Measurements from ENCODE around the gene CDCP1.

CDCP1 gene

GRCh38 chr3:45134758-45135521, 11.2 kb downstream of the CDCP1 start:
- no peak for DNase-seq

DNA sequence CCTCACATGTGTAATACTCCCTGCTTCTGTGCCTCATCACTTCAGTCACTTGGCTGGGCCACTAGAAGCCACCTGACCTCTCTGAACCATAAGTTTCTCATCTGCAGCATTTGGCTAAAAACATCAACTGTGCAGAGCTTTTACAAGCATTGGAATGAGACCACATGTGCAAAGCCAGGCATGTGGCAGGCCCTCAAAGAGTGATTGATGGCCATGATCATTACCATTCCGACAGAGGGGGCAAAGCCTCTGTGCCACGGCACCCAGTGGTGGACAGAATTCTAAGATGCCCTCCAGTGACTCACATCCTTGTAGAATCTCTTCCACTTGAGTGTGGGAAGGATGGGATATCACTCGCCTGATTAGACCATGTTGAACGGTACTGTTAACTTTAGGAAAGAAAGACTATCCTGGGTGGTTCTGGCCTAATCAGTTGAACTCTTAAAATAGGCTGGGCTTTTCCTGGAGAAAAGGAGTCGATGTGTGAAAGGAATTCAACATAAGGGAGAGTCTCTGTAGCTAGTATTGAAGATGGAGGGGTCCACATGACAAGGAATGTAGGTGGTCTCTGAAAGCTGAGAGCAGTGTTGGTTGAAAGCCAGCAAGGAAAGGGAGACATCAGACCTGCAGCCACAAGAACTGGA, 13.5 kb downstream of the CDCP1 start:
- no peak for DNase-seq

GRCh38 chr3:45131201-45131600, 15.0 kb downstream of the CDCP1 start:
- DNase-seq: no peak

- no peak for DNase-seq
These were observed 15.7 kb downstream of the CDCP1 start for GRCh38 chr3:45130476-45130875.

DNA sequence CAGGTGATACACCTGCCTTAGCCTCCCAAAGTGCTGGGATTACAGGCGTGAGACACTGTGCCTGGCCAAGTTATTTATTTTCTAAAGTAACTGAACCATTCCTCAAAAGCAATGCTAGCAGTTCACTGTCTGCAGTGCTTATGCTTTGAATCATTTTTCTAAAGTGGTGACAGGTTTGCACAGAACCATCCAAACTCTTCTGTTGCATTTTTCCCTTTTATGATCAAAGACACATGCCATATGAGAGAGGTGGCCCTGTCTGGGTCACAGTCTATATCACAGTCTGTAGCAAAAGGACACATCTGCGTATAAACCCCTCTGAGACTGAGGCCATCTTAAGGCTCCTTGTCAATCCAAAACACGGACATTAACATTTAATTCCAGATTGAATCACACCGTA, 17.2 kb downstream of the CDCP1 start:
- no peak for DNase-seq

- no peak for DNase-seq
These were observed 18.9 kb downstream of the CDCP1 start for GRCh38 chr3:45127130-45127822.

DNA sequence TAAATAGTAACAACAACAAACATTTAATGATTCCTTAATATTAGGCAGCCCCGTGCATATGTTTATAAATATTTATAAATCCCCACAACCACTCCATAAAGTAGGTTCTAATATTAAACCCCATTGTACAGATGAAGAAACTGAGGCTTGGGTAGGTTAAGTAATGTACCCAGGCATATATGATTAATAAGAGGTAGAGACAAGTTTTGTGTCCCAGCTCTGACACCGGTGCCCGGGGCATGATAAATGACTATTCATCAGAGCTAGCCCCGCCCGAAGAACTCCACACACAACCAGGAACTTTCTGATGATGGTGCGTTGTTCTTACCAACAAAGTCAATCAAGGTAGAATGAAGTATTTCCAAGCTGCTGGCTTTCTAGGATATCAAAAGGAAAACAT, 19.4 kb downstream of the CDCP1 start:
- no peak for DNase-seq

DNA sequence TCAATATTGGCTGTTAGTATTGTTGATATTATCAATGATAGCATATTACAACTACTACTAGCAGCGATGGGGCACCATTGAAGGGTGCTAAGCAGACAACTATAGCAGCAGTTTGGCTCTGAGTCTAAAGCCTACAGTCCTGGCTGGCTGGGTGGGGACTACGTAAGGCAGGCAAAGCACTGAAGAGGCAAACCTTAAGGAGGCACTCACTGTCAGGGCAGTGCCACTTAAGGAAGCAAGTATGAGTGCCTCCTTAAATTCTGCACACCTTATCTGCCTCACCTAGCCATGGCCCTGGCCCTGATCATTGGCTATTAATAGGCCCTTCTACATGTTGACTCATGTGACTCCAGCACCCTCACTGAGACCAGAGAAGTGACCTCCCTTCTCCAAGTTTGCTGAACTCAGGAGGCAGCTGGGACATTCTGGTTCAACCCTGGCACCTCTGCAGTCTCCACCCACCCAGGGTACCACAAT, 20.6 kb downstream of the CDCP1 start:
- DNase-seq: no peak

DNA sequence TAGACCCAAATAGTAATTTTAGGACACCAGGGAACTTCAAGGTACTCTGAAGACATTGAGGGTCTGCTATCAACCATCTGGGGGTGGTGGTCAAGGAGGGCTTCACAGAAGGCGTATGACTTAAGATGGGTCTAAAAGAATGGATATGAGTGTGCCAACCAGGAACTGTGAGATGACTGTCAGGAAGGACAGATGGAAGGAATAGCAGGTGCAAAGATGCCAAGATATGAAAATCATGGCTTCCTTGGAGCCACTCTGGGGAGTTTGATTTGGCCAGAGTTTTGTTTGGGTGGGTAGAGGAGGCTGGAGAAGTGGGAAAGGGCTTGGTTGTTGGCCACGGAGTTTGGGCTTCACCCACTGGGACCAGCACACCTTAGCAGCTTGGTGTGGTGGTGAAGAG, 21.2 kb downstream of the CDCP1 start:
- no peak for DNase-seq

DNA sequence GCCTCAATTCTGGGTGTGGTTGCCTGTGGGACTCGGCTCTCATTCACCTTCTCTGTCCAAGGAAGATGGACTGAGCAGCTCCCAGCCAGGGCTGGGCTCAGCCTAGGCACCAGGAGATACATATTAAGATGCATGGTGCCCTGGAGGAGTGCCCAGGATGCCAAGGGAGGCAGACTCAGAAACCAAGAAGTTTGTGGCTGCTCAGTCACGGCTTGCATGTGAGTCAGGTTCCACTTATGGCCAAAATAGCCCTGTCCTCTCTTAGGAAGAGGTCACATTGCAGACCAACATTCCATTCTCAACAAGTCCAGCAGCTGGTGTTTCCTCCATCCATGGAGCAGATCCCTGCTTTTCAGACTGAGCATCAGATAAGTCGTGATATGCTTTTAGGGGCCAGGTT, 21.8 kb downstream of the CDCP1 start:
- DNase-seq: no peak

DNA sequence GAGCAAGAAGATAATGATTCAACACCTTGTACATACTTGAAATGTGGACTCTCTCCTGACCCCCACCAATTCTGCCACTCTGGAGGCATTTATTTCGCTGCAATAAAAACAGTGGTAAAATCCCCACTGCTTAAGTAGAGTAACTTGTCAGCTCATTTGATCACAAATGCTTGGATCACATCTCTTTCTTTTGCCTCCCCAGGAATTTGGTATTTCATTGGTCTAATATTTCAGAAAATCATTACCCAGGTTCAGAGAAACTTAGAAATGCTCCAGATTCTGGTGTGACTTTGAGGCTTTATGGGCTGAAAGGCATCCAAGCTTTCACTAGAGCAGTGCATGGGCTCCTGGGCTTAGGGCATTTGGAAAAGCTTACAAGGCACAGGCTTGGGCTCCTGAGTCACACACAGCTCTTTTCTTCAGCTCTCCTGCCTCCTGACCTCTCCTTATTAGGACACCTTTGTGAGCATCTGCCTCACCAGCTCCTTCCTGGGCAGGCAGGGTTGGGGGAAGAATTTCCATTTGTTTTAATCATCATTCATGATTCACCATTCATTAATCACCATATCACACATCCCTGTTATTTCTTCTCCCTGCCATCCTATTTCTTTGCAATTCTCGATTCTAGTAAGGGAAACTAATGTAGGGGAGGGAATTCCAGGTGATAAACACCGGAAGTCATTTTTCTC, 22.5 kb downstream of the CDCP1 start:
- no peak for DNase-seq

GRCh38 chr3:45123030-45123429, 23.1 kb downstream of the CDCP1 start:
- no peak for DNase-seq

DNA sequence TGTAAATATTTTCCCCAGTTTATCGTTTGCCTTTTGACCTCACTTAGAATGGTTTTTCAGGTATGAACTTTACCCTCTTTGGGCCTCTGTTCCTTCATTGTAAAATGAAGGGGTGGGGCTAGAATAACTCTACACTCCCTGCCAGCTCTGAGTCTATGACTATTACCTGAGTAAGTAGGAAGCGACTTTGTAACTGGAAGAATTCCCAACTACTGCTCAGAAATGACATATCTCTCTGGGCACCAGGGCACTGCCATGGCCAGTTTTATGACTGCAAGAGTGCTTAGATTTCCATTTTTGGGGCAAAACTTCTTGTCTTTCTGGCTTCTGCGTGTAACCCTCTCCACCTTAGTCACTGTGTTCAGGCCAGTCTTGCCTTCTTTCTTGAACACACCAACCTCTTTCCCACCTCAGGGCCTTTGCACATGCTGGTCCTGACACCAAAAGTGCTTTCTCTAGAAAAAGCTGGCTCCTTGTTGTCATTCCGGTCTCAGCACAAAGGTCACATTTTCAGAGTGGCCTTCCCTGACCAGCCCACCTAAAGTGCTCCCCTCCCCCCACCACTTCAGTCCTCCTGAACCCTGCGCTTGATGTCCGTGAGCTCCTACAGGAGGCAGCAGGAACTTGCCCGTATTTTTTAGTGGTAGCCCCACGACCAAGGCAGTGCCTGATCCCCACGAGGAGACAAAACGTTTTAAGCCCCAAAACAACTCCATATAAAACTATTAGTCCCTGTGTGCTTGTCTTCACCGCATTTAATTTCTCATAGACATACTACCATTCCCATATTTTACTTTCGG, 25.6 kb downstream of the CDCP1 start:
- no peak for DNase-seq

GRCh38 chr3:45119824-45120358, 26.3 kb downstream of the CDCP1 start:
- no peak for DNase-seq

- no peak for DNase-seq
These were observed 26.8 kb downstream of the CDCP1 start for GRCh38 chr3:45119376-45119775.

DNA sequence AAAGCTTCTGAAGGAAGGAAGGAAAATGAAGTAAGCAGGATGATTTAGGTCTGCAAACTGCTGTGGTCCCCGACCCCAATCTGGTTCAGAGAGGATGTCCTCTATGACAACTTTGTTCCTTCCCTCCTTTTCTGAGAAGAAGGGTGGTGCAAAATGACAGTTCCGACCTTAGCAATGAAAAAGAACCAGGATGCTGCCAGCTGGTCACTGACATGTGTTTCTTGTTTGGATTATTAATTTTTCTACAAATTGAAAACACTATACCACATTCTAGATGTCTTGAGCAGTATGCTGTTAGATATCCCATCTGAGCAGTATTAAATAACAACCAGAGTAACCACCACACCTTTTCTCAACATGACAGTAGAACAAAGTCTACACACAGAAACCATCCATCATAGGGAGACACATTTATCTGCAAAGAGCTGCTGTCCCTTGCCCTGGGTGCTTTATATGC, 27.5 kb downstream of the CDCP1 start:
- DNase-seq: no peak

DNA sequence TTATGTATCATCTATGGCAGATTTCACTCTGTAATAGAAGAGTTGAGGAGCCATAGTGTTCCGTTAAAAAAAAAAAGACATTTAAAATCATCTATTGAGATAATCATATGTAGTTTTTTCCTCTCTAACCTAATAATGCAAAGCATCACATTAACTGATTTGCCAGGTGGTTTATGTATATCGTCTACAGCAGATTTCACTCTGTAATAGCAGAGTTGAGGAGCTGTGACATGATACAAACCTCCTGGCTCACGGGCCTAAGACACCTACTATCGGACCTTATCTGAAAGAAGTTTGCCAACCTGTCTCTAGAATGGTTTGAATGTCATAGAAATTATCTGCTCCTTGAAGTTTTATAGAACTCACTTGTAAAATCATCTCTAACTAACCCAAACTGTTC, 29.8 kb downstream of the CDCP1 start:
- DNase-seq: no peak

GRCh38 chr3:45113625-45114050, 32.5 kb downstream of the CDCP1 start:
- DNase-seq: no peak

DNA sequence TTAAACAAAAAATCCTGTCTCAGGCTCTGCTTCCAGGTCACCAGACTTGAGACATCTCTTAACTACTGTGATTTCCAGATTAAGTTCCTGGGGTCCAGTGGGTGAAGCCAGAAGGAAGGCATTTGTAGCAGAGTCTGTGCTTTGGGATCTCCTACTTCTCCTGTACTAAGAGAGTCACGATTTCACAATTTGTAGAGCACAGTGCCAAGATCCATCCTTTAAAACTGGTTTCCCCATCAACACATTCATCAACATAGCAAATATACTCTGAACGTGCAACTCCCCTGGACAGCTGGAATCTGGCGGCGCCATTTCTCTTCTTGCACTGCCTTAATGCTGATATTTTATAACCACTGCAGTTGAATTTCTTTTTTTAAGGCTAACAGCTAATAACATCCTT, 33.2 kb downstream of the CDCP1 start:
- DNase-seq: no peak

DNA sequence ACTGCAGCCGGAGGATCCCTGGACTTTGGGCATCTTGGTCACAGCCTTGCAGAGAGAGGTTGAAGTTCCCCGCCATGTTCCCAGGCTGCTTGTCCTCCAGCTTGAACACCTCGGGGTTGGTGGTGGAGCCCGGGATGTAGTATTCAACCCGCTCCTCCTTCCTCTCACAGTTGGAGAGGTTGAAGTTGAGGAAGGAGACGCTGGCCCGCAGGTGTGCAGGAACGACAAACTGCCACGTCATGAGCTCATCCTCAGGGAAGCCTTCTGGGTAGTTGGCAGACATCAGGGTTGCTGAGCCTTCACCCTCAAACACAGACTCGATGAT, 35.7 kb downstream of the CDCP1 start:
- no peak for DNase-seq

GRCh38 chr3:45109771-45110508, 36.2 kb downstream of the CDCP1 start:
- DNase-seq: no peak

DNA sequence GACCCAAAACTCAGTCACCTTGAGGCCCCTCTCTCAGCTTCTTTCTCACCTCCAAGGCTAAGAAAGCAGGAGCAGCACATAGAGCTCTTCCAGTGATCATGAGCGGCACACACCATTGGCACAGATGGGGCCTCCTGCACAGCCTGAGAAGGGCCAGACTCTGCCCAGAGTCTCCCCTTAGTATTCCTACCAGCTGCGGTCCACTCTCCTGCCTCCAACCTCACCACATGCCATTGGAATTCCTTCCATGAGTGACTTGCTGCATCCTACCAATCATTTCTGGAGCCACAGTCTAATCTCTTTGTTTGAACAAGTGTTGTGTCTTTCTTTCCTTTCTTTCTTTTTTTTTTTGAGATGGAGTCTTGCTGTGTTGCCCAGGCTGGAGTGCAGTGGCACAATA, 39.3 kb downstream of the CDCP1 start:
- DNase-seq: no peak
